ENCODE data around the gene BABAM1. TPM values are rescaled to one million over a fixed set of nuclear protein-coding genes. Genes with fewer than 3 reads are reported as not detected.

The BABAM1 gene
- total and polyA plus RNA-seq, 2 donors (not counting 1 experiment from before 2014, with no cell fraction given), result 68.8 to 74.3 TPM

DNA sequence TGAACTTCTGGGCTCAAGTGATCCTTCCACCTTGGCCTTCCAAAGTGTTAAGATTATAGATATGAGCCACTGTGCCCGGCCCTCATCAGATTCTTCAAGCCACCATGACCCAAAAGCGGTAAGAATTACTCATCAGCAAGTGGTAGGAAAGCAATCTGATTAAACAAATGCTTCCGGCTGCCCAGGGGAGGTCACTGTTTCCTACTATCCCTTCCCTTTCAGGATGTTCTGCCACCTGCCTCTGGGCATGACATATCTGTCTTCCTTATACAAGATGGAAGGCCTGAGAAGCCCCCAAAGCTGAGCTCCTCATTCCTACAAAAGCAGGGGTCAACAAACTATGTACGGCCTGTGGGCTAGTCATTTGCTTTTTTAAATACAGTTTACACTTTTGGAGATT, 29.0 kb downstream of the BABAM1 start:
- Histone ChIP-seq H3K9me3 (ENCODE audit: control insufficient read depth, insufficient read depth, low read depth, low read length) (no peaks in the 10 kb centered on the region), H2AFZ (ENCODE audit: low read length) (no peak overlapping the region), H3K4me2 (ENCODE audit: extremely low read depth, insufficient read depth, low read length) (no peak overlapping the region), H4K20me1 (ENCODE audit: control insufficient read depth, extremely low read depth, insufficient read depth, low read length) (no peaks in the 10 kb centered on the region), H3K36me3 (ENCODE audit: control insufficient read depth, insufficient read depth, low read length) (peaks cover 1% of the 10 kb centered on the region), H3K79me2 (ENCODE audit: control insufficient read depth, insufficient read depth, low read length) (no peaks in the 10 kb centered on the region), H3K4me1 (ENCODE audit: control insufficient read depth, extremely low read depth, insufficient read depth, low read length) (peaks cover 2% of the 10 kb centered on the region), H3K4me3 (replicated peaks in 1 of 4; ENCODE audit: control extremely low read depth in 1 of 4, insufficient read depth in 1 of 4, low read depth in 3 of 4, low read length in 4 of 4) (no peak overlapping the region), H3K27me3 (ENCODE audit: control insufficient read depth, insufficient read depth, low read length) (no peaks in the 10 kb centered on the region), H3K27ac (ENCODE audit: insufficient read depth, low read length) (no peak overlapping the region), H3K9ac (ENCODE audit: insufficient read depth, low read length) (no peak overlapping the region)
- peak in 1 of 2 donors; percentile 51 for DNase-seq (ENCODE audit: low read depth in 2 of 2)
- TF ChIP-seq EZH2 (IDR thresholded peaks at IDR 0.05; ENCODE audit: low read length, missing control alignments) (no peak), CTCF (conservative IDR thresholded peaks at IDR 0.05 in 1 of 2, IDR thresholded peaks at IDR 0.05 in 1 of 2; ENCODE audit: low read depth in 1 of 2, low read length in 2 of 2) (no peak)

DNA sequence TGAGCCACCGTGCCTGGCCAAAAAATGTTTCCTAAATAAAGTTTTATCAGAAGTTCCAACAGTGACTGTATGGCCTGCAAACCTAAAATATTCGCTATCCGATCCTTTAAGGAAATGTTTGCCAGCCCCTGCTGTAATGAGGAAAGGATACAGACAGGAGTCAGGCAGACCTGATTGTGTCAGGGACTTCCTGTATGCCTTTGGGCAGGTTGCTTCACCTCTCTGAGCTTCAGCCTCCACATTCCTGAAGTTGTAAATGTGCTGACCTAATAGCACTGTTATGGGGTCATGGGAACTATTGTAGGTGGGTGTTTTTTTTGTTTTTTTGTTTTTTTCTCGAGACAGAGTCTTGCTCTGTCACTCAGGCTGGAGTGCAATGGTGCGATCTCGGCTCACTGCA, 29.7 kb downstream of the BABAM1 start:
- Histone ChIP-seq H3K4me2 (ENCODE audit: extremely low read depth, insufficient read depth, low read length) (no peak overlapping the region), H3K4me3 (replicated peaks in 1 of 4; ENCODE audit: control extremely low read depth in 1 of 4, insufficient read depth in 1 of 4, low read depth in 3 of 4, low read length in 4 of 4) (no peak overlapping the region), H3K4me1 (ENCODE audit: control insufficient read depth, extremely low read depth, insufficient read depth, low read length) (peaks cover 1% of the 10 kb centered on the region), H3K9me3 (ENCODE audit: control insufficient read depth, insufficient read depth, low read depth, low read length) (no peaks in the 10 kb centered on the region), H3K27me3 (ENCODE audit: control insufficient read depth, insufficient read depth, low read length) (no peaks in the 10 kb centered on the region), H3K36me3 (ENCODE audit: control insufficient read depth, insufficient read depth, low read length) (peaks cover 1% of the 10 kb centered on the region), H2AFZ (ENCODE audit: low read length) (no peak overlapping the region), H4K20me1 (ENCODE audit: control insufficient read depth, extremely low read depth, insufficient read depth, low read length) (no peaks in the 10 kb centered on the region), H3K79me2 (ENCODE audit: control insufficient read depth, insufficient read depth, low read length) (no peaks in the 10 kb centered on the region), H3K9ac (ENCODE audit: insufficient read depth, low read length) (no peak overlapping the region), H3K27ac (ENCODE audit: insufficient read depth, low read length) (no peak overlapping the region)
- no peak for TF ChIP-seq EZH2 (IDR thresholded peaks at IDR 0.05; ENCODE audit: low read length, missing control alignments)
- TF ChIP-seq CTCF (conservative IDR thresholded peaks at IDR 0.05 in 1 of 2, IDR thresholded peaks at IDR 0.05 in 1 of 2; ENCODE audit: low read depth in 1 of 2, low read length in 2 of 2), result no peak
- DNase-seq (ENCODE audit: low read depth in 2 of 2), result no peak

DNA sequence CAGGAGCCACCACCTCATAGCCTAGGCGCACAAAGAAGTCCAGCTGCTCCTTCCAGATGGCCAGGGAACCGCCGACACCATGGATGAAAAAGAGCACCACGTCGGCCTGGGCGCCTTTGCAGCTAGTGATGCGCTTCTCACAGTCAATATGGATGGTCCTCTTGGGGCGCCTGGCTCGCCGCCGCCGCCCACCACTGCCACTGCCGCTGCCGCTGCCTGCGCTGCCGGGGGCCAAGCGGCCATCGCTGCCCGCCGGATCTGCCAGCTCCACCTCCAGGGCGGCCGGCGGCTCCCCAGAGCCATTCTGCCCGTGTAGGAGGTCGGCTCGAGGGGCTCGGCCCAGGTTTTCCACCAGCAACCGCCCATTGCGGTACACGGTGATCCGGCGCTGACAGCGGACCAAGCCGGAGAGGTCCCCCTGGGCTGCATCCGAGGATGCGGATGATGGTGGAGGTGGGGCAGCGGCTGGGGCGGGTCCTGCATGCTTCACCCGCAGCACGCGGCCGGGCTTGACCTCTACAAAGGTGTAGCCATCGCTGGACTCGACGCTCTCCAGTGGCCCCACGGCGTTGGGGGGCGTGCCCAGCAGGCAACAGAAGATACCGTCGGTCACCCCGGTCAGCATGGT, 33.9 kb downstream of the BABAM1 start:
- Histone ChIP-seq H3K4me3 (replicated peaks in 1 of 4; ENCODE audit: control extremely low read depth in 1 of 4, insufficient read depth in 1 of 4, low read depth in 3 of 4, low read length in 4 of 4) (no peak overlapping the region), H2AFZ (ENCODE audit: low read length) (no peak overlapping the region), H3K27me3 (ENCODE audit: control insufficient read depth, insufficient read depth, low read length) (no peaks in the 10 kb centered on the region), H4K20me1 (ENCODE audit: control insufficient read depth, extremely low read depth, insufficient read depth, low read length) (no peaks in the 10 kb centered on the region), H3K4me2 (ENCODE audit: extremely low read depth, insufficient read depth, low read length) (no peak overlapping the region), H3K9ac (ENCODE audit: insufficient read depth, low read length) (no peak overlapping the region), H3K27ac (ENCODE audit: insufficient read depth, low read length) (no peak overlapping the region), H3K79me2 (ENCODE audit: control insufficient read depth, insufficient read depth, low read length) (no peaks in the 10 kb centered on the region), H3K36me3 (ENCODE audit: control insufficient read depth, insufficient read depth, low read length) (no peaks in the 10 kb centered on the region), H3K9me3 (ENCODE audit: control insufficient read depth, insufficient read depth, low read depth, low read length) (no peaks in the 10 kb centered on the region), H3K4me1 (ENCODE audit: control insufficient read depth, extremely low read depth, insufficient read depth, low read length) (peaks cover 5% of the 10 kb centered on the region)
- DNase-seq (ENCODE audit: low read depth in 2 of 2), result no peak
- TF ChIP-seq CTCF (conservative IDR thresholded peaks at IDR 0.05 in 1 of 2, IDR thresholded peaks at IDR 0.05 in 1 of 2; ENCODE audit: low read depth in 1 of 2, low read length in 2 of 2) (no peak), EZH2 (IDR thresholded peaks at IDR 0.05; ENCODE audit: low read length, missing control alignments) (no peak)
